Mucosa of stomach (tissue), 1 donor: ENCODE results near the gene GRIK3.

ENCODE experiments used
- H3K27me3 ChIP-seq: one replicate; pipeline ENCODE4 v1.7.0; 2013; ENCODE audit warnings: mild to moderate bottlenecking, low read length; ENCODE audit not compliant: control insufficient read depth, insufficient read depth
- H3K36me3 ChIP-seq: one replicate; pipeline ENCODE4 v1.7.0; 2013; ENCODE audit warnings: low read length; ENCODE audit not compliant: control insufficient read depth, insufficient read depth
- H3K4me1 ChIP-seq: one replicate; pipeline ENCODE4 v1.7.0; 2013; ENCODE audit warnings: mild to moderate bottlenecking, low read length; ENCODE audit not compliant: control insufficient read depth, insufficient read depth
- H3K4me3 ChIP-seq: one replicate; pipeline ENCODE4 v1.7.0; 2013; ENCODE audit warnings: low read length
- H3K9ac ChIP-seq: one replicate; pipeline ENCODE4 v1.7.0; 2013; ENCODE audit warnings: mild to moderate bottlenecking, low read length, moderate library complexity
- H3K9me3 ChIP-seq: one replicate; pipeline ENCODE4 v1.7.0; 2013; ENCODE audit warnings: mild to moderate bottlenecking, low read length, moderate library complexity; ENCODE audit not compliant: control insufficient read depth
- donor health status: Pancreatic carcinoma.

GRIK3 gene

DNA sequence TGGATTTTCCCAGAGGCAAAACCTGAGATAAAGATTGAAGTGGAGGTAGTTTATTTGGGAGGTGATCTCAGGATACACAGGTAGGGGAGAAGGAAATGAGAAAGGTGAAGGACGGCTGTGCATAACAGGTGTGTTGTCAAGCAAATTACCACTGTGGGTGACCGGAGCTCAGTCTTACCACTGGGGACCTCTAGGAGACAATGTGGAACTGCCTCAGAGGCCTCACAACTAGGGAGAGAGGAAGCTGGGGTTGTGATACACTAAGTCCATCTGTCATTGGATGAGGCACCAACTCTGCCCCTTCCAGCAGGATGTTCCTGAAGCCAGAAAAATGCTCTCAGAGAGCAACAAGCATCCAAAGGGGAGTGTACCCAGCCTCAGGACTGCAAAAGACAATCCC lies 32.6 kb downstream of the GRIK3 start:
- no peaks in the 10 kb centered on the region for H3K4me1 ChIP-seq
- no peaks in the 10 kb centered on the region for H3K27me3 ChIP-seq
- no peak overlapping the region for H3K4me3 ChIP-seq
- no peak overlapping the region for H3K9ac ChIP-seq
- no peaks in the 10 kb centered on the region for H3K36me3 ChIP-seq
- H3K9me3 ChIP-seq, result no peaks in the 10 kb centered on the region

DNA sequence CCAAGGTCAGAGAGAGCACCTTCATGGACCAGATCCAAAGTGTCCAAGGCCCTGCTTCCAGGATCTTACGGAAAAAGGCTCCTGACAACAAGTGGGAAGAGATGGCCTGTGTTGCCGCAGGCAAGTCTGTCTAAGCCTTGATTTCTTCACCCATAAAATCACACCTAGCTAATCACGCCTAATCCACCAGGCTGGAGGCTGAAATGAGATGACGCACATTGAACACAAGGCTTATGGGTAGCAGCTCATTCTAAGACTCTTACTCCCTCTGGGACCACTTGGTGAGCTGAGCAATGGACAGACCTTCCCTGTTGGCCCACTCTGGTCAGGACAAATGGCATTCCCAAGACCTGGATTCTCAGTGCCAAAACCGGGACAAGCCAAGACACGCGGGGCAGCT lies 38.2 kb downstream of the GRIK3 start:
- no peaks in the 10 kb centered on the region for H3K4me1 ChIP-seq
- H3K9ac ChIP-seq, result no peak overlapping the region
- H3K9me3 ChIP-seq, result no peaks in the 10 kb centered on the region
- H3K27me3 ChIP-seq, result peaks cover 6% of the 10 kb centered on the region
- no peaks in the 10 kb centered on the region for H3K36me3 ChIP-seq
- no peak overlapping the region for H3K4me3 ChIP-seq

- Histone ChIP-seq H3K4me3 (no peak overlapping the region), H3K9me3 (no peaks in the 10 kb centered on the region), H3K4me1 (no peaks in the 10 kb centered on the region), H3K36me3 (no peaks in the 10 kb centered on the region), H3K27me3 (peaks cover 10% of the 10 kb centered on the region), H3K9ac (no peak overlapping the region)
These were observed 39.4 kb downstream of the GRIK3 start for GRCh38 chr1:36994868-36995267.

DNA sequence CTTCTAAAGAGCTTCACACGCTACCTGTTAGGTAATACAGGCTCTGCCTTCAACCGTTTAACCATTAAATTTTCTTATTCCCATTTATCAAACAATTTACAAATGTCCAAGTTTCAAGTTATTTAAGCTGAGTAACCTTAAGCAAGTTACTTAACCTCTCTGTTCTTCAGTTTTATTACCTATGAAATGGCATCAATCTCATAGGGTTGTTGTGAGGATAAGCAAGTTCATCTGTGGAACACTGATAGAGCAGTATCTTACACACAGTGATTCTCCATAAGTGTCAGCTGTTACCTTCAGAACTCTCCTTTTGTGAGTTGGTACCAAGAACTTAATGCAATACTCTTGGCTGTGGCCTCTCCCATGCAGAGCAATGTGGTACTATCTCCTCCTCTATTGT lies 40.0 kb downstream of the GRIK3 start:
- no peaks in the 10 kb centered on the region for H3K36me3 ChIP-seq
- H3K4me3 ChIP-seq, result no peak overlapping the region
- H3K27me3 ChIP-seq, result peaks cover 10% of the 10 kb centered on the region
- no peak overlapping the region for H3K9ac ChIP-seq
- H3K9me3 ChIP-seq, result no peaks in the 10 kb centered on the region
- no peaks in the 10 kb centered on the region for H3K4me1 ChIP-seq

DNA sequence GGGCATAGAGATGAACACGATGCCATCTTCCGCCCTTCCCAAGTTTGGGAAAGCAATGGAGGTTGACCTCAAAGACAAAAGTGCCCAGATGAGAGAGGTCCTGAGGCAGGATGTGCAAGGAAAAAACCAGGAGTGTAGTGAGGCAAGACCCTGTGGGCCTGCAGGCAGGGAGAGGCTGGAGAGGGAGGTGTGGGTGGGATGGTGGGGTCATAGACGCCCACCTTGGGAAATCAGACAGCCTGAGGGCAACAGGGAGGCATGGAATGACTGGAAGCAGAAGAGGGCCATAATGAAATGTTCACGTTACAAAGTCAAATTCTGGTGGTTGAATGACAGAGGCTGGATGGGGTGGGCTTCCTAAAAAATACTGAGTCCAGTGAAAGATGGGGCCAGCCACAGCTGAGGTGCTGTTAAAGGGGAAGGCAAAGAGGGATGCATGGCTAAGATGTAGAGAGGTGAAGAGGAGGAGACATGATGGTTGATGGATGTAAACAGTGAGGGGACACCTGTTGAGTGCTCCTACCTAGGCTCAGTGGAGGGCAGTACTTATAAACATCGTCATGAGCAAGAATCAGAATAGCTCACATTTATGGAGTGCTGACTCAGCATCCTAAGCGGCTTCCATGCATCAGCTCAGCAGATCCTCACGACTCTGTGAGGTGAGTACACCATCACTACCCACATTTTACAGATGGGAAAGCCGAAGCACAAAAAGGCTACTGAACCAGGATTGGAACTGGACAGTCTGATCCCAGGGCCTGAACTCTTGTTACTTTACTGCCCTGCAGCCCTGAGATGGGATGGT lies 42.0 kb downstream of the GRIK3 start:
- no peaks in the 10 kb centered on the region for H3K9me3 ChIP-seq
- no peaks in the 10 kb centered on the region for H3K4me1 ChIP-seq
- H3K9ac ChIP-seq, result no peak overlapping the region
- no peaks in the 10 kb centered on the region for H3K36me3 ChIP-seq
- H3K27me3 ChIP-seq, result peaks cover 10% of the 10 kb centered on the region
- no peak overlapping the region for H3K4me3 ChIP-seq

DNA sequence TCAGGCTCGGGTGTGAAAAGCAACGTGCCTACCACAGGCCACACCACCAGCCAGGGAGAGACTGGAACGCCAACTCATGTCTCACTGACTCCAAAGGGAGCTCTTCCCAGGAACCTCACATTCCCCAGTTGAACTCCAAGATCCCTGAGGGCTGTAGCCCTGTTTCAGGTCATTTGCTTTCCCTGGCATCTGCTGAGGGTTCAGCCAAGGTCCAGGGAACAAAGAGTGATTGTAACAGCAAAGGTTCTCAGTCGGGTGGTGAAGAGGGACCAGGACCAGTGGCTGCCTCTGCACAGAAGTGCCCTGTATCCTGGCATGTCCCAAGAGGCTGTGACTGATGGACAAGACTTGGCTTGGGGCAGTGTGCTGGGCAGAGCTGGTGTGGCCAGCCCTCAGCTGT lies 42.8 kb downstream of the GRIK3 start:
- Histone ChIP-seq H3K4me1 (no peaks in the 10 kb centered on the region), H3K9me3 (no peaks in the 10 kb centered on the region), H3K27me3 (peaks cover 10% of the 10 kb centered on the region), H3K36me3 (no peaks in the 10 kb centered on the region), H3K9ac (no peak overlapping the region), H3K4me3 (no peak overlapping the region)

- Histone ChIP-seq H3K4me1 (no peaks in the 10 kb centered on the region), H3K9ac (no peak overlapping the region), H3K36me3 (no peaks in the 10 kb centered on the region), H3K27me3 (peaks cover 10% of the 10 kb centered on the region), H3K4me3 (no peak overlapping the region), H3K9me3 (no peaks in the 10 kb centered on the region)
These were observed 43.4 kb downstream of the GRIK3 start for GRCh38 chr1:36990928-36991327.

DNA sequence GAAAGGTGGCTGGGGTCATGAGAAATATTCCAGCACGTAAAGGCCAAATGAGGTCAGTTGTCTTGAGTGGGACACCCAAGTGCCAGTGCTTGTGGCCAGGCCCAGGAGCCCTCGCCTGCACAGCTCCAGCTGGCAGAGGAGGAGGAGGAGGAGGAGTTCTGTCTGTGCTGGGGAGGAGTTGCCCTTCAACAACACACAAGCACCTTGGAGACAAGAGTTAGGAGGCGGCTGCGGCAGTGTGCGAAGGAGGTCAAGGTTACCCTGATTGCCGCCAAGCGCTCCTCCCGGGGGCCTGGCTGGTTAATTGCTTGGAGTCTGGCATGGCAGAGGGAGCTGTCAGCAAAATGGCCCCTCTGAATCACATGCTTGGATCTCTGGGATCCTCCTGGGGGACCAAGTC lies 45.1 kb downstream of the GRIK3 start:
- no peak overlapping the region for H3K4me3 ChIP-seq

GRCh38 chr1:36988741-36989193 lies 45.5 kb downstream of the GRIK3 start:
- Histone ChIP-seq H3K4me1 (no peaks in the 10 kb centered on the region), H3K36me3 (no peaks in the 10 kb centered on the region), H3K4me3 (no peak overlapping the region), H3K9ac (no peak overlapping the region), H3K27me3 (peaks cover 12% of the 10 kb centered on the region), H3K9me3 (no peaks in the 10 kb centered on the region)

More for the DNA sequence above, 45.1 kb downstream of the GRIK3 start:
- Histone ChIP-seq H3K4me1 (no peaks in the 10 kb centered on the region), H3K9ac (no peak overlapping the region), H3K9me3 (no peaks in the 10 kb centered on the region), H3K36me3 (no peaks in the 10 kb centered on the region), H3K27me3 (peaks cover 12% of the 10 kb centered on the region)

- Histone ChIP-seq H3K9ac (no peak overlapping the region), H3K27me3 (peaks cover 12% of the 10 kb centered on the region), H3K4me3 (no peak overlapping the region), H3K9me3 (no peaks in the 10 kb centered on the region), H3K4me1 (no peaks in the 10 kb centered on the region), H3K36me3 (no peaks in the 10 kb centered on the region)
These were observed 46.0 kb downstream of the GRIK3 start for GRCh38 chr1:36988321-36988720.

GRCh38 chr1:36987276-36987675 lies 47.0 kb downstream of the GRIK3 start:
- no peak overlapping the region for H3K4me3 ChIP-seq
- H3K36me3 ChIP-seq, result no peaks in the 10 kb centered on the region
- H3K9ac ChIP-seq, result no peak overlapping the region
- H3K27me3 ChIP-seq, result peaks cover 12% of the 10 kb centered on the region
- H3K4me1 ChIP-seq, result no peaks in the 10 kb centered on the region
- no peaks in the 10 kb centered on the region for H3K9me3 ChIP-seq

- Histone ChIP-seq H3K4me3 (no peak overlapping the region), H3K4me1 (no peaks in the 10 kb centered on the region), H3K9ac (no peak overlapping the region), H3K9me3 (no peaks in the 10 kb centered on the region), H3K36me3 (no peaks in the 10 kb centered on the region), H3K27me3 (peaks cover 9% of the 10 kb centered on the region)
These were observed 47.9 kb downstream of the GRIK3 start for GRCh38 chr1:36986241-36986985.
